Medulla oblongata (tissue), 1 donor: ENCODE data around the gene NDFIP1.
"Not testable (repeated sequence)": the region's sequence is repeated elsewhere in the genome, so short reads cannot be mapped to it uniquely, and the experiment has no call there.

Source experiments
- DNase-seq: peaks from one replicate; pipeline ENCODE4 v3.0.0-alpha.2; 2015; ENCODE audit errors: extremely low spot score

Gene NDFIP1

GRCh38 chr5:142186857-142187594 is 78.4 kb downstream of the NDFIP1 start:
- DNase-seq: no peak

GRCh38 chr5:142188691-142189090 is 80.1 kb downstream of the NDFIP1 start:
- not testable (repeated sequence) for DNase-seq

- no peak for DNase-seq
Measured at GRCh38 chr5:142189813-142190212, 81.2 kb downstream of the NDFIP1 start.

- DNase-seq: no peak
Measured at GRCh38 chr5:142191776-142192175, 83.2 kb downstream of the NDFIP1 start.

- DNase-seq: no peak
Measured at GRCh38 chr5:142192286-142193113, 83.9 kb downstream of the NDFIP1 start.

- DNase-seq: no peak
Measured at GRCh38 chr5:142193114-142193428, 84.5 kb downstream of the NDFIP1 start.

GRCh38 chr5:142197098-142197497 is 88.5 kb downstream of the NDFIP1 start:
- DNase-seq: no peak

- DNase-seq: no peak
Measured at GRCh38 chr5:142197781-142198180, 89.2 kb downstream of the NDFIP1 start.

- no peak for DNase-seq
Measured at GRCh38 chr5:142199388-142199787, 90.8 kb downstream of the NDFIP1 start.

- DNase-seq: no peak
Measured at GRCh38 chr5:142200387-142200786, 91.8 kb downstream of the NDFIP1 start.

GRCh38 chr5:142201471-142201887 is 92.9 kb downstream of the NDFIP1 start:
- DNase-seq: no peak

GRCh38 chr5:142202282-142202681 is 93.7 kb downstream of the NDFIP1 start:
- DNase-seq: no peak
